Omental fat pad (tissue), 4 donors: ENCODE data around the gene AHCYL1. TPM values are rescaled to one million over a fixed set of nuclear protein-coding genes. Genes with fewer than 3 reads are reported as not detected.
"Not testable (repeated sequence)": the region's sequence is repeated elsewhere in the genome, so short reads cannot be mapped to it uniquely, and the experiment has no call there.

Source experiments
- ATAC-seq: fragments of 150-250 bp; one replicate; pipeline ENCODE4 v1.9.1; 2016; ENCODE audit warnings: mild to moderate bottlenecking, moderate library complexity; ENCODE audit not compliant: low FRiP score
- DNase-seq: peaks from one replicate; pipeline ENCODE4 v3.0.0-alpha.2; 2019; ENCODE audit warnings: low spot score
- CTCF ChIP-seq, 3 donors: fragments of 450-650 bp; IDR thresholded peaks; one replicate each; pipeline ENCODE4 v1.5.1; 2016 to 2017; ENCODE audit warnings: antibody characterized with exemption in 3 of 3, mild to moderate bottlenecking in 3 of 3, moderate library complexity in 2 of 3
- total RNA-seq, 4 donors: library from RNA; depleted of rRNA; stranded (reverse); fragments of >200 nt; gene quantifications; one replicate each; pipeline ENCODE4 v1.1.0, GENCODE V29; 2016

Gene AHCYL1
- total RNA-seq, 4 donors from 2014 or later: 76.0 to 107 (median 95.8) TPM

GRCh38 chr1:109947582-109948284, 36.8 kb upstream of the AHCYL1 start:
- ATAC-seq (no peak), DNase-seq (no peak)
- TF ChIP-seq CTCF (IDR thresholded peaks at IDR 0.05): no peak

- DNase-seq: no peak
- no peak for TF ChIP-seq CTCF (IDR thresholded peaks at IDR 0.05)
- no peak for ATAC-seq
Observed at GRCh38 chr1:109948285-109948630, 36.3 kb upstream of the AHCYL1 start.

GRCh38 chr1:109950038-109950437, 34.5 kb upstream of the AHCYL1 start:
- no peak for TF ChIP-seq CTCF (IDR thresholded peaks at IDR 0.05)
- DNase-seq (no peak), ATAC-seq (no peak)

GRCh38 chr1:109950509-109950908, 34.1 kb upstream of the AHCYL1 start:
- TF ChIP-seq CTCF (IDR thresholded peaks at IDR 0.05): no peak
- no peak for ATAC-seq

GRCh38 chr1:109951501-109951900, 33.1 kb upstream of the AHCYL1 start:
- not testable (repeated sequence) for ATAC-seq, DNase-seq

More at GRCh38 chr1:109950509-109950908, 34.1 kb upstream of the AHCYL1 start:
- DNase-seq: no peak

GRCh38 chr1:109954041-109954512, 30.5 kb upstream of the AHCYL1 start:
- DNase-seq: no peak
- no peak for TF ChIP-seq CTCF (IDR thresholded peaks at IDR 0.05)
- no peak for ATAC-seq

GRCh38 chr1:109959632-109959973, 25.0 kb upstream of the AHCYL1 start:
- DNase-seq (no peak), ATAC-seq (no peak)
- no peak for TF ChIP-seq CTCF (IDR thresholded peaks at IDR 0.05)
